HepG2 (cell line): Measurements from ENCODE around the gene TDRD9. TPM values are rescaled to one million over a fixed set of nuclear protein-coding genes. Genes with fewer than 3 reads are reported as not detected.
A peak's percentile ranks its signal among the peaks of the same experiment; 100 is the strongest.

Experiments
- AHR ChIP-seq: IDR thresholded peaks from 2 replicates; pipeline ENCODE4 v1.6.1; 2018; ENCODE audit warnings: missing genetic modification reagents, missing compliant biosample characterization
- ATRX ChIP-seq: sonication (generic); formaldehyde crosslinking; IDR thresholded peaks from 2 replicates; pipeline ENCODE4 v1.4.0; 2020; ENCODE audit warnings: missing genetic modification reagents, borderline replicate concordance
- BHLHE40 ChIP-seq: IDR thresholded peaks from 2 replicates; pipeline ENCODE4 v1.6.1; 2011; ENCODE audit warnings: low read length, improper control_type of control experiment
- DNMT1 ChIP-seq: sonication (generic); formaldehyde crosslinking; IDR thresholded peaks from 2 replicates; pipeline ENCODE4 v1.5.1; 2020; ENCODE audit warnings: mild to moderate bottlenecking, missing genetic modification reagents
- ISX ChIP-seq: sonication (generic); formaldehyde crosslinking; conservative IDR thresholded peaks from 2 replicates; pipeline ENCODE4 v1.5.0; 2020; ENCODE audit warnings: missing genetic modification reagents
- NFYC ChIP-seq: IDR thresholded peaks from 2 replicates; pipeline ENCODE4 v1.6.1; 2016; ENCODE audit warnings: missing genetic modification reagents, missing compliant biosample characterization
- PHF8 ChIP-seq: sonication (generic); formaldehyde crosslinking; IDR thresholded peaks from 2 replicates; pipeline ENCODE4 v1.5.0; 2020; ENCODE audit warnings: missing genetic modification reagents
- POLR2G ChIP-seq: fragments of 200-400 bp; formaldehyde crosslinking; IDR thresholded peaks from 2 replicates; pipeline ENCODE4 v1.6.1; 2018; ENCODE audit warnings: mild to moderate bottlenecking, low read depth, low read length, moderate library complexity
- RBM22 ChIP-seq: fragments of 200-400 bp; formaldehyde crosslinking; optimal IDR thresholded peaks from 2 replicates; pipeline ENCODE3; 2017; ENCODE audit warnings: mild to moderate bottlenecking, low read length, moderate library complexity
- RELA ChIP-seq: sonication (generic); formaldehyde crosslinking; IDR thresholded peaks from 2 replicates; pipeline ENCODE4 v1.4.0; 2020; ENCODE audit warnings: missing genetic modification reagents
- REPIN1 ChIP-seq: sonication (generic); formaldehyde crosslinking; IDR thresholded peaks from 2 replicates; pipeline ENCODE4 v1.8.0; 2022; ENCODE audit warnings: missing genetic modification reagents, low read depth, mild to moderate bottlenecking, borderline replicate concordance
- RFX1 ChIP-seq: fragments of 450-650 bp; IDR thresholded peaks from 2 replicates; pipeline ENCODE4 v1.6.1; 2017
- SRSF9 ChIP-seq: fragments of 200-400 bp; formaldehyde crosslinking; IDR thresholded peaks from 2 replicates; pipeline ENCODE4 v1.6.1; 2018; ENCODE audit warnings: borderline replicate concordance, mild to moderate bottlenecking, low read depth, low read length; ENCODE audit not compliant: insufficient read depth, poor library complexity, severe bottlenecking
- TARDBP ChIP-seq: sonication (generic); formaldehyde crosslinking; IDR thresholded peaks from 2 replicates; pipeline ENCODE4 v1.8.0; 2022; ENCODE audit warnings: mild to moderate bottlenecking, missing genetic modification reagents
- TCF7 ChIP-seq: sonication (generic); IDR thresholded peaks from 2 replicates; pipeline ENCODE4 v1.6.1; 2016; ENCODE audit warnings: antibody characterized with exemption, low read depth
- TEAD2 ChIP-seq: sonication (generic); formaldehyde crosslinking; IDR thresholded peaks from 2 replicates; pipeline ENCODE4 v1.9.0; 2021; ENCODE audit warnings: missing genetic modification reagents
- TGIF2 ChIP-seq: IDR thresholded peaks from 2 replicates; pipeline ENCODE4 v1.6.1; 2016; ENCODE audit warnings: control low read depth, missing compliant biosample characterization
- TSC22D2 ChIP-seq: sonication (generic); formaldehyde crosslinking; IDR thresholded peaks from 2 replicates; pipeline ENCODE4 v1.5.1; 2020; ENCODE audit warnings: missing genetic modification reagents, mild to moderate bottlenecking, borderline replicate concordance
- ZNF143 ChIP-seq: sonication (generic); formaldehyde crosslinking; IDR thresholded peaks from 2 replicates; pipeline ENCODE4 v1.4.0; 2020; ENCODE audit warnings: missing genetic modification reagents
- ZNF333 ChIP-seq: sonication (generic); formaldehyde crosslinking; IDR thresholded peaks from 2 replicates; pipeline ENCODE4 v1.4.0; 2020; ENCODE audit warnings: mild to moderate bottlenecking, missing genetic modification reagents, borderline replicate concordance
- ZNF337 ChIP-seq: sonication (generic); formaldehyde crosslinking; IDR thresholded peaks from 2 replicates; pipeline ENCODE4 v1.5.1; 2020; ENCODE audit warnings: missing genetic modification reagents, low read depth, mild to moderate bottlenecking, borderline replicate concordance
- ZNF354B ChIP-seq: sonication (generic); formaldehyde crosslinking; IDR thresholded peaks from 2 replicates; pipeline ENCODE4 v1.8.0; 2022; ENCODE audit warnings: mild to moderate bottlenecking, missing genetic modification reagents
- ZNF746 ChIP-seq: sonication (generic); formaldehyde crosslinking; IDR thresholded peaks from 2 replicates; pipeline ENCODE4 v1.8.0; 2022; ENCODE audit warnings: mild to moderate bottlenecking, missing genetic modification reagents
- ZSCAN9 ChIP-seq: IDR thresholded peaks from 2 replicates; pipeline ENCODE4 v1.6.1; 2016; ENCODE audit warnings: borderline replicate concordance
- polyA plus RNA-seq, 8 experiments: library from polyadenylated mRNA; depleted of rRNA in 3 of 8; stranded (reverse) in 7 of 8; unstranded in 1 of 8; fragments of >200 nt; fragmentation: Illumina TruSeq in 4 of 8; extraction: Trizol in 4 of 8; gene quantifications; 2 replicates each; pipeline versions ENCODE4 v1.2.1 to v1.2.3, GENCODE V29; 2011 to 2016; ENCODE audit warnings: low read depth in 4 of 8, missing spikeins in 1 of 8, mixed read lengths in 1 of 8; ENCODE audit not compliant: insufficient read depth in 1 of 8
- total RNA-seq, 5 experiments: library from RNA; depleted of rRNA; stranded (reverse); fragments of >200 nt; fragmentation: Illumina TruSeq; extraction: Trizol; gene quantifications; 2 replicates each; pipeline ENCODE4 v1.2.3, GENCODE V29; 2016; ENCODE audit warnings: low read depth in 1 of 5
- TF ChIP-seq, protein P1 (sequence below): sonication (generic); formaldehyde crosslinking; IDR thresholded peaks from 2 replicates; pipeline ENCODE4 v1.5.0; 2020; ENCODE audit warnings: mild to moderate bottlenecking, missing genetic modification reagents, moderate library complexity
- TF ChIP-seq, protein P2 (sequence below): sonication (generic); formaldehyde crosslinking; IDR thresholded peaks from 2 replicates; pipeline ENCODE4 v1.5.1; 2020; ENCODE audit warnings: missing genetic modification reagents, mild to moderate bottlenecking, borderline replicate concordance
- TF ChIP-seq, protein P3 (sequence below): IDR thresholded peaks from 2 replicates; pipeline ENCODE4 v1.6.1; 2018; ENCODE audit warnings: missing genetic modification reagents, mild to moderate bottlenecking, missing compliant biosample characterization

The TDRD9 gene
- total and polyA plus RNA-seq, 2 of the 13 experiments (the other 11 are each of a cell fraction or from before 2014, with no cell fraction given) = not detected

DNA sequence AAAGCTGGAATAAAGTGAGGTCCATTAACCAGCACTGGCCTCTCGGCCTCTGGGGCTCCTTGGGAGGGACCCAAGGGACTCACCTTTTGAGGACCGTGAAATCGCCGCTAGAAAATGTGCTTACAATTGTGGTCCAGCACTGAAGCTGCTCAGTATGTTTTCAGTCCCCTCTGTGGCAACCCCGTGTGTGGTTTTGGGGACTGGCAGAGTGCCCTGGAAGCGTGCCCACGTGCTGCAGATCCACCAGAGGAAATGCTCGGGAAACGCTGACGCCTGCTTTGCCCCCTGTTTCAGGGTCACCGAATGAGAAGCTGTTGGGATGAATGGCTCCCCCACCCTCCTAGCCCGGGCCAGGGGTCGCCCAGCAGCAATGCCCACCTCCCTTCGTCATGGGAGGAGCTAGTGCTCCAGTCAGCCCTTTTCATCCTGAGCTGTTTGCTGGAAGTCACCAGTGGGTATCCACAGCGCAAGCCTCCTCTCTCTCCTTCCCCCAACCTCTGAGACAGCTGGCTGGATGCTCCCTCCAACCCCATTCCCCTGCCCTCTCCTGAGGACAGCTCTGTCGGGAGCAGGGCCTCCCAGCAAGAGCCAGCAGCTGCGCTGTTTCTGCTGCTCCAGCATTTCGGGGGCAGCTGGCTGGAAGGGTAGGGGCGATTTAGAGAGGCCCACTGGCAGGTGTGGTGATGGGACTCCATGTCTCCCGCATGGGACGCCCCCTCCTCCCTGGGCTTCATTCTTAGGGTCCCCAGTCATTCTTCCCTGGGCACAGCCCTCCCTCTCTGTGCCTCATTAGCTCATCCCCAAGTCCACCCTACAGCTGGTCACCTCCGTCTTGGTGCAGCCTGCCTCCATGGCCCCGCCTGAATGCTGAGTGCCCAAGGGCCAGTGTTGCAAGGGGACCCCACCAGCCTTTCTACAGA, 47.6 kb upstream of the TDRD9 start (continued):
- TF ChIP-seq, protein P1, sequence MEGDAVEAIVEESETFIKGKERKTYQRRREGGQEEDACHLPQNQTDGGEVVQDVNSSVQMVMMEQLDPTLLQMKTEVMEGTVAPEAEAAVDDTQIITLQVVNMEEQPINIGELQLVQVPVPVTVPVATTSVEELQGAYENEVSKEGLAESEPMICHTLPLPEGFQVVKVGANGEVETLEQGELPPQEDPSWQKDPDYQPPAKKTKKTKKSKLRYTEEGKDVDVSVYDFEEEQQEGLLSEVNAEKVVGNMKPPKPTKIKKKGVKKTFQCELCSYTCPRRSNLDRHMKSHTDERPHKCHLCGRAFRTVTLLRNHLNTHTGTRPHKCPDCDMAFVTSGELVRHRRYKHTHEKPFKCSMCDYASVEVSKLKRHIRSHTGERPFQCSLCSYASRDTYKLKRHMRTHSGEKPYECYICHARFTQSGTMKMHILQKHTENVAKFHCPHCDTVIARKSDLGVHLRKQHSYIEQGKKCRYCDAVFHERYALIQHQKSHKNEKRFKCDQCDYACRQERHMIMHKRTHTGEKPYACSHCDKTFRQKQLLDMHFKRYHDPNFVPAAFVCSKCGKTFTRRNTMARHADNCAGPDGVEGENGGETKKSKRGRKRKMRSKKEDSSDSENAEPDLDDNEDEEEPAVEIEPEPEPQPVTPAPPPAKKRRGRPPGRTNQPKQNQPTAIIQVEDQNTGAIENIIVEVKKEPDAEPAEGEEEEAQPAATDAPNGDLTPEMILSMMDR = 0 out of 2 replicates have a peak, but pooled peaks have one; percentile 2
- TF ChIP-seq SRSF9 (no peak), ATRX (CRISPR knock-in tag) (no peak), ISX (CRISPR knock-in tag) (no peak), RBM22 (peak; percentile 8), BHLHE40 (no peak), TSC22D2 (no peak), ZNF143 (CRISPR knock-in tag) (no peak), ZNF337 (CRISPR knock-in tag) (peak; percentile 7; the same call in 1 of the 2 replicates), DNMT1 (no peak), REPIN1 (CRISPR knock-in tag) (peak; percentile 34; the same call in 1 of the 2 replicates), TCF7 (no peak; the same call in 1 of the 2 replicates), TEAD2 (CRISPR knock-in tag) (no peak), AHR (0 out of 2 replicates have a peak, but pooled peaks have one; percentile 25), POLR2G (peak; percentile 54; the same call in 1 of the 2 replicates), RELA (0 out of 2 replicates have a peak, but pooled peaks have one; percentile 7), TGIF2 (no peak), ZNF746 (CRISPR knock-in tag) (0 out of 2 replicates have a peak, but pooled peaks have one; percentile 25), ZNF333 (CRISPR knock-in tag) (no peak), ZSCAN9 (no peak), NFYC (CRISPR knock-in tag) (no peak), RFX1 (no peak), TARDBP (CRISPR knock-in tag) (peak; percentile 69; the same call in 1 of the 2 replicates), ZNF354B (CRISPR knock-in tag) (0 out of 2 replicates have a peak, but pooled peaks have one; percentile 9), PHF8 (CRISPR knock-in tag) (0 out of 2 replicates have a peak, but pooled peaks have one; percentile 24)
- TF ChIP-seq, protein P2, sequence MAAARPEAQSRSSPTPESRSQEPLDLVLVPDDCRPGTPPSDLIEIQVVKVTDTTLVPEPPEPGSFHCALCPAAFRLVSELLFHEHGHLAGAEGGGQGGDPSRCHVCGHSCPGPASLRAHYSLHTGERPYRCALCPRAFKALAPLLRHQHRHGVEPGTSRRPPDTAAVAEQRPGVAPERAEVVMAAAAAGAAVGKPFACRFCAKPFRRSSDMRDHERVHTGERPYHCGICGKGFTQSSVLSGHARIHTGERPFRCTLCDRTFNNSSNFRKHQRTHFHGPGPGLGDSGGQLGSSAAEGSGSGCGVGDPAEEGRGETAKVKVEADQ (CRISPR knock-in tag) = no peak
- TF ChIP-seq, protein P3, sequence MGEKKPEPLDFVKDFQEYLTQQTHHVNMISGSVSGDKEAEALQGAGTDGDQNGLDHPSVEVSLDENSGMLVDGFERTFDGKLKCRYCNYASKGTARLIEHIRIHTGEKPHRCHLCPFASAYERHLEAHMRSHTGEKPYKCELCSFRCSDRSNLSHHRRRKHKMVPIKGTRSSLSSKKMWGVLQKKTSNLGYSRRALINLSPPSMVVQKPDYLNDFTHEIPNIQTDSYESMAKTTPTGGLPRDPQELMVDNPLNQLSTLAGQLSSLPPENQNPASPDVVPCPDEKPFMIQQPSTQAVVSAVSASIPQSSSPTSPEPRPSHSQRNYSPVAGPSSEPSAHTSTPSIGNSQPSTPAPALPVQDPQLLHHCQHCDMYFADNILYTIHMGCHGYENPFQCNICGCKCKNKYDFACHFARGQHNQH = no peak; the same call in 1 of the 2 replicates
